ENCODE data around the gene ETV1. TPM values are rescaled to one million over a fixed set of nuclear protein-coding genes. Genes with fewer than 3 reads are reported as not detected.
"Not testable (repeated sequence)": the region's sequence is repeated elsewhere in the genome, so short reads cannot be mapped to it uniquely, and the experiment has no call there.

Gene ETV1
- polyA plus RNA-seq, 1 donor from 2014 or later, result 1.5 TPM

- TF ChIP-seq EP300 (conservative IDR thresholded peaks at IDR 0.05; ENCODE audit: poor library complexity, severe bottlenecking) (no peak), EZH2 (IDR thresholded peaks at IDR 0.05; ENCODE audit: borderline replicate concordance, insufficient read depth, low read length, poor library complexity, severe bottlenecking) (no peak), MXI1 (conservative IDR thresholded peaks at IDR 0.05; ENCODE audit: poor library complexity, severe bottlenecking) (no peak), CTCF (IDR thresholded peaks at IDR 0.05; ENCODE audit: poor library complexity, severe bottlenecking) (no peak), POLR2AphosphoS5 (IDR thresholded peaks at IDR 0.05) (no peak), TAF1 (IDR thresholded peaks at IDR 0.05; ENCODE audit: low read depth) (no peak), RAD21 (conservative IDR thresholded peaks at IDR 0.05) (no peak)
- Histone ChIP-seq H3K27me3 (ENCODE audit: insufficient read depth, low read depth, low read length) (no peaks in the 10 kb centered on the region), H4K20me1 (ENCODE audit: insufficient read depth) (no peaks in the 10 kb centered on the region), H3K27ac (ENCODE audit: low read length) (no peak overlapping the region), H3K9me3 (ENCODE audit: low read length) (no peaks in the 10 kb centered on the region), H3K9me2 (ENCODE audit: insufficient read depth, low read length) (no peaks in the 10 kb centered on the region), H3K4me3 (ENCODE audit: low read length) (no peak overlapping the region), H3F3A (ENCODE audit: insufficient read depth, low read length, poor library complexity, severe bottlenecking) (no peaks in the 10 kb centered on the region), H3K36me3 (ENCODE audit: insufficient read depth, low read length) (no peaks in the 10 kb centered on the region), H3K9ac (ENCODE audit: low read length) (no peak overlapping the region), H3K4me2 (ENCODE audit: low read length) (no peak overlapping the region), H3K79me2 (replicated peaks; ENCODE audit: insufficient read depth, low read length) (no peaks in the 10 kb centered on the region), H2AFZ (ENCODE audit: low read depth, low read length) (no peak overlapping the region)
Measured at GRCh38 chr7:13921062-13921461, 68.4 kb downstream of the ETV1 start.

- Histone ChIP-seq H4K20me1 (ENCODE audit: insufficient read depth) (no peaks in the 10 kb centered on the region), H3K36me3 (ENCODE audit: insufficient read depth, low read length) (no peaks in the 10 kb centered on the region), H3F3A (ENCODE audit: insufficient read depth, low read length, poor library complexity, severe bottlenecking) (no peaks in the 10 kb centered on the region), H3K27ac (ENCODE audit: low read length) (no peak overlapping the region), H3K9me3 (ENCODE audit: low read length) (no peaks in the 10 kb centered on the region), H3K4me2 (ENCODE audit: low read length) (no peak overlapping the region), H3K4me3 (ENCODE audit: low read length) (no peak overlapping the region), H3K79me2 (replicated peaks; ENCODE audit: insufficient read depth, low read length) (no peaks in the 10 kb centered on the region), H3K9me2 (ENCODE audit: insufficient read depth, low read length) (no peaks in the 10 kb centered on the region), H3K9ac (ENCODE audit: low read length) (no peak overlapping the region), H2AFZ (ENCODE audit: low read depth, low read length) (no peak overlapping the region), H3K27me3 (ENCODE audit: insufficient read depth, low read depth, low read length) (no peaks in the 10 kb centered on the region)
- TF ChIP-seq EZH2 (IDR thresholded peaks at IDR 0.05; ENCODE audit: borderline replicate concordance, insufficient read depth, low read length, poor library complexity, severe bottlenecking) (no peak), EP300 (conservative IDR thresholded peaks at IDR 0.05; ENCODE audit: poor library complexity, severe bottlenecking) (peak; percentile 43), POLR2AphosphoS5 (IDR thresholded peaks at IDR 0.05) (peak; percentile 46), MXI1 (conservative IDR thresholded peaks at IDR 0.05; ENCODE audit: poor library complexity, severe bottlenecking) (no peak)
Measured at GRCh38 chr7:13920053-13920697, 69.3 kb downstream of the ETV1 start.

GRCh38 chr7:13918333-13918732, 71.1 kb downstream of the ETV1 start:
- H3K9me3 ChIP-seq (ENCODE audit: low read length); H3K27me3 ChIP-seq (ENCODE audit: insufficient read depth, low read depth, low read length); H3K27ac ChIP-seq (ENCODE audit: low read length); H3K36me3 ChIP-seq (ENCODE audit: insufficient read depth, low read length); H3K79me2 ChIP-seq (replicated peaks; ENCODE audit: insufficient read depth, low read length); H3K4me3 ChIP-seq (ENCODE audit: low read length); H3K9ac ChIP-seq (ENCODE audit: low read length); H3F3A ChIP-seq (ENCODE audit: insufficient read depth, low read length, poor library complexity, severe bottlenecking); H3K9me2 ChIP-seq (ENCODE audit: insufficient read depth, low read length); H4K20me1 ChIP-seq (ENCODE audit: insufficient read depth); H2AFZ ChIP-seq (ENCODE audit: low read depth, low read length); H3K4me2 ChIP-seq (ENCODE audit: low read length): not testable (repeated sequence)

GRCh38 chr7:13917103-13917502, 72.4 kb downstream of the ETV1 start:
- H3K36me3 ChIP-seq (ENCODE audit: insufficient read depth, low read length); H2AFZ ChIP-seq (ENCODE audit: low read depth, low read length); H3K4me3 ChIP-seq (ENCODE audit: low read length); H3K27me3 ChIP-seq (ENCODE audit: insufficient read depth, low read depth, low read length); H3K79me2 ChIP-seq (replicated peaks; ENCODE audit: insufficient read depth, low read length); H3K9me3 ChIP-seq (ENCODE audit: low read length); H3K4me2 ChIP-seq (ENCODE audit: low read length); H4K20me1 ChIP-seq (ENCODE audit: insufficient read depth); H3K27ac ChIP-seq (ENCODE audit: low read length); H3F3A ChIP-seq (ENCODE audit: insufficient read depth, low read length, poor library complexity, severe bottlenecking); H3K9me2 ChIP-seq (ENCODE audit: insufficient read depth, low read length); H3K9ac ChIP-seq (ENCODE audit: low read length): not testable (repeated sequence)

Data from neural cell (in vitro differentiated cells).